GM12874 (cell line): ENCODE results near the gene CTBP1.

Experiments used
- TF ChIP-seq, protein P1 (sequence below): IDR thresholded peaks from 2 replicates; pipeline ENCODE4 v1.5.1; 2011; ENCODE audit warnings: low read depth, mild to moderate bottlenecking, control low read depth, low read length, moderate library complexity; ENCODE audit not compliant: insufficient read depth

Gene CTBP1

GRCh38 chr4:1167244-1167949 is 81.5 kb downstream of the CTBP1 start:
- TF ChIP-seq, protein P1, sequence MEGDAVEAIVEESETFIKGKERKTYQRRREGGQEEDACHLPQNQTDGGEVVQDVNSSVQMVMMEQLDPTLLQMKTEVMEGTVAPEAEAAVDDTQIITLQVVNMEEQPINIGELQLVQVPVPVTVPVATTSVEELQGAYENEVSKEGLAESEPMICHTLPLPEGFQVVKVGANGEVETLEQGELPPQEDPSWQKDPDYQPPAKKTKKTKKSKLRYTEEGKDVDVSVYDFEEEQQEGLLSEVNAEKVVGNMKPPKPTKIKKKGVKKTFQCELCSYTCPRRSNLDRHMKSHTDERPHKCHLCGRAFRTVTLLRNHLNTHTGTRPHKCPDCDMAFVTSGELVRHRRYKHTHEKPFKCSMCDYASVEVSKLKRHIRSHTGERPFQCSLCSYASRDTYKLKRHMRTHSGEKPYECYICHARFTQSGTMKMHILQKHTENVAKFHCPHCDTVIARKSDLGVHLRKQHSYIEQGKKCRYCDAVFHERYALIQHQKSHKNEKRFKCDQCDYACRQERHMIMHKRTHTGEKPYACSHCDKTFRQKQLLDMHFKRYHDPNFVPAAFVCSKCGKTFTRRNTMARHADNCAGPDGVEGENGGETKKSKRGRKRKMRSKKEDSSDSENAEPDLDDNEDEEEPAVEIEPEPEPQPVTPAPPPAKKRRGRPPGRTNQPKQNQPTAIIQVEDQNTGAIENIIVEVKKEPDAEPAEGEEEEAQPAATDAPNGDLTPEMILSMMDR: peak; percentile 97

GRCh38 chr4:1166509-1167243 is 82.3 kb downstream of the CTBP1 start:
- TF ChIP-seq, protein P1: no peak

DNA sequence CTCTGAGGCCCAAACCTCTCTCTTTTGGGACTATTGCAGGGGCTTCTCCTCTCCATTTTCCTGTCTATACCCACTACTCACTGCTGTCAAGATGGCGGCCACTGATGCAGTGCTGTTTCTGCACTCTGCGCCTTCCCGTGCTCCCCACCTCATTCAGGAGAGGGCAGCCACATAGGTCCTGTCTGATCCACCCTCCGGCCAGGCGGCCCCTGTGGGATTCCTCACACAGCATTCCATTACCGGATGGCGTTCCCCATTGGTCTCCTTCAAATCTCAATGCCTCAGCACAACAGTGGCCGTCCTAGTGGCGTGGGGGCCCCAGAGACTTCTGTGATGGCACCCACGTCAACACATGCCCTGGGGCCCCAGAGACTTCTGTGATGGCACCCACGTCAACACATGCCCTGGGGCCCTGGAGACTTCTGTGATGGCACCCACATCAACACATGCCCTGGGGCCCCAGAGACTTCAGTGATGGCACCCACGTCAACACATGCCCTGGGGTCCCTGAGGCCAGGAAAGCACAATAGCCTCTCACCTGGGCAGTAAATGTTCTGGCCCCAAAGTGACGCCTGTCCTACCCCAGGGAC is 83.9 kb downstream of the CTBP1 start:
- TF ChIP-seq, protein P1: no peak

DNA sequence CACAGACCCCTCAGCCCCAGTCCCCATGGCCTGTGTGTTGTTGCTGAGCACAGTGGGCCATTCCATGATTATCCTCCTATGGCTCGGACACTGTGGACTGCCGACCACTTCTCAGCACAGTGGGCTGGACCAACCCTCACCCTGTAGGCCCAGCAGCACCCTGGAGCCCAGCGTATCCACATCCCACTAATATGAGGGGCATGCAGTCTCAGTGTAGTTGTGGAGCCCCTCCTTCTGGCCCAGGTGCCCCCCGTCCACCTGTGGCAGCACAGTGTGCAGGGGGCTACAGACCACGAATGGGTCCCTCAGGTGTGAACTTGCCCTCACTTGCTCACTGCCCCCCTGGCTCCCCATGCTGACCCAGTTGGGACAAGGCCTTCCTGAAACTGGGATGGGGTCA is 84.5 kb downstream of the CTBP1 start:
- TF ChIP-seq, protein P1: no peak

DNA sequence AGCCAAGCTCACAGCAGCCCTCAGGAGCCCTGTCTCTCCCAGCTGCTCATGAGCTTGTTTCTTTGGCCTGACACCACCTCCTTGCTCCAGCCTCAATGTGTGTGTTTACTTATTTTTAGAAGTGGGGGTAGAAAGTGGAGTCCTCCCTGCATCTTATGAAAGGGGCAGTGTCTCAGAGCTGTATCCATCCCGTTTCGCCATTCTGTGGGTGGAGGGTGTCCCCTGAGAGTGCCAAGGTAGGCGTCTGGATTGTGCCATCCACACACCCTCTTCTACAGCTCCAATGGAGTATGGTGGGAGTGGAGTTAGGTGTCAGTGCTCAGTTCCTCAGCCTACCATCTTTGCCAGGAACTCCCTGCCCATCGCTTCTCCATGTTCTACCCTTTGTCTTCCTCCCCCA is 84.9 kb downstream of the CTBP1 start:
- TF ChIP-seq, protein P1: no peak
